Activated CD4-positive, alpha-beta memory T cell treated with anti-CD3 and anti-CD28 coated beads, Interleukin-2, amount 10 ng/mL, durations not matched to agents 7 days and 5 days (primary cell): ENCODE results near the gene FBN2. TPM values are rescaled to one million over a fixed set of nuclear protein-coding genes. Genes with fewer than 3 reads are reported as not detected.
"Not testable (repeated sequence)": the region's sequence is repeated elsewhere in the genome, so short reads cannot be mapped to it uniquely, and the experiment has no call there.

ENCODE experiments used
- CTCF ChIA-PET: fragments of 350-600 bp; sonication (Branson Sonifier 250); formaldehyde crosslinking; loops from one replicate; lab custom pipeline; 2021; ENCODE audit warnings: antibody characterized with exemption, inconsistent platforms; lab: Charles Lee
- POLR2A ChIA-PET: fragments of 350-600 bp; sonication (Branson Sonifier 250); formaldehyde crosslinking; loops from one replicate; lab custom pipeline; 2021; ENCODE audit warnings: antibody characterized with exemption; lab: Charles Lee
- DNase-seq: peaks from one replicate; pipeline ENCODE4 v3.0.0-alpha.2; 2020
- H3K27ac Mint-ChIP-seq: one replicate; pipeline ENCODE4 v1.8.0; 2021; ENCODE audit warnings: mild to moderate bottlenecking, mixed read lengths
- H3K27me3 Mint-ChIP-seq: one replicate; pipeline ENCODE4 v1.8.0; 2021; ENCODE audit warnings: mixed read lengths
- H3K36me3 Mint-ChIP-seq: one replicate; pipeline ENCODE4 v1.8.0; 2021; ENCODE audit warnings: low read depth, mixed read lengths
- H3K4me1 Mint-ChIP-seq: one replicate; pipeline ENCODE4 v1.8.0; 2021; ENCODE audit warnings: mixed read lengths
- H3K4me3 Mint-ChIP-seq: one replicate; pipeline ENCODE4 v1.8.0; 2021; ENCODE audit warnings: mild to moderate bottlenecking, mixed read lengths
- H3K9me3 Mint-ChIP-seq: one replicate; pipeline ENCODE4 v1.8.0; 2021; ENCODE audit warnings: mixed read lengths
- total RNA-seq, 2 experiments: library from RNA; stranded (reverse); gene quantifications; one replicate each; pipeline ENCODE4 v1.2.3, GENCODE V29; 2021

Gene FBN2
- total RNA-seq, 2 experiments from 2014 or later: not detected

DNA sequence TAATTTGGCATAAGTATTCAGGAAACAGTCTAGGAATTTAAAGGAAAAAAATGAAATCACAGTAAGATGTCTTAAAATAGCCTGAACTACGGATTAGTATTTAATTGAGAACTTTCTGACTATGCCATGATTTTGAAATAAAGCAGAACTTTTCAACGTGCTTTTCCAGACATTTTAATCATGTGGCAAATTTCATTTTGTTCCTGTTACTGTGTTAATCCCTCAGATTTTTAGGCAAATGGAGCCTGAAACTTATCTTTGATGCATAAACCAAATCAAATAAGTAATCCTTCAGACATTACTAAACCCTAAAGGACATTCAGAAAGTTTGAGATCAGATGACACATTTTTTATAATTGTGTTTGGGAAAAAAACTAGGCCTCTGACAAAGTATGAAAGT, 75.7 kb downstream of the FBN2 start:
- H3K9me3 Mint-ChIP-seq: peaks cover 2% of the 10 kb centered on the region
- POLR2A ChIA-PET: no interaction called here
- no peak overlapping the region for H3K27ac Mint-ChIP-seq
- H3K36me3 Mint-ChIP-seq: no peaks in the 10 kb centered on the region
- H3K4me1 Mint-ChIP-seq: no peaks in the 10 kb centered on the region
- no peak overlapping the region for H3K4me3 Mint-ChIP-seq
- H3K27me3 Mint-ChIP-seq: no peaks in the 10 kb centered on the region
- CTCF ChIA-PET: no interaction called here
- DNase-seq: no peak

DNA sequence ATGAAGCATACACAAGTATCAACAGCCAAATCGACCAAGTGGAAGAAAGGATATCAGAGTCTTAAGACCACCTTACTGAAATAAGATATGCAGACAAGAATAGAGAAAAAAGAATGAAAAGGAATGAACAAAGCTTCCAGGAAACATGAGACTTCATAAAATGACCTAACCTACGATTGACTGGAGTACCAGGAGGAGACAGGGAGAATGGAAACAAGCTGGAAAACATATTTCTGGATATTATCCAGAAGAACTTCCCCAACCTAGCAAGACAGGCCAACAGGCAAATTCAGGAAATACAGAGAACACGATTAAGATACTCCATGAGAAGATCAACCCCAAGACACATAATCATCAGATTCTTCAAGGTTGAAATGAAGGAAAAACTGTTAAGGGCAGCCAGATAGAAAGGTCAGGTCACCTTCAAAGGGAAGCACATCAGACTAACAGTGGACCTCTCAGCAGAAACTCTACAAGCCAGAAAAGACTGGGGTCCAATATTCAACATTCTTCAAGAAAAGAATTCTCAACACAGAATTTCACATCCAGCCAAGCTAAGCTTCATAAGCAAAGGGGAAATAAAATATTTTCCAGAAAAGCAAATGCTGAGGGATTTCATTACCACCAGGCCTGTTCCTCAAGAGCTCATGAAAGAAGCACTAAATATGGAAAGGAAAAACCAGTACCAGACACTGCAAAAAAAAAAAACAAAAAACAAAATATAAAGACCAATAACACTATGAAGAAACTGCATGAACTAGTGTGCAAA, 80.7 kb downstream of the FBN2 start:
- CTCF ChIA-PET, H3K4me1 Mint-ChIP-seq, DNase-seq: not testable (repeated sequence)

GRCh38 chr5:128455841-128456361, 82.1 kb downstream of the FBN2 start:
- DNase-seq: no peak
- Mint-ChIP-seq H3K4me1 (no peaks in the 10 kb centered on the region), H3K27me3 (no peaks in the 10 kb centered on the region), H3K9me3 (peaks cover 9% of the 10 kb centered on the region), H3K36me3 (no peaks in the 10 kb centered on the region), H3K27ac (no peak overlapping the region), H3K4me3 (no peak overlapping the region)
- ChIA-PET CTCF (no interaction called here), POLR2A (no interaction called here)

More for the DNA sequence above, 80.7 kb downstream of the FBN2 start:
- H3K27me3 Mint-ChIP-seq, H3K9me3 Mint-ChIP-seq, H3K4me3 Mint-ChIP-seq, H3K27ac Mint-ChIP-seq, H3K36me3 Mint-ChIP-seq, POLR2A ChIA-PET: not testable (repeated sequence)

- ChIA-PET CTCF (no interaction called here), POLR2A (no interaction called here)
- peaks cover 7% of the 10 kb centered on the region for H3K9me3 Mint-ChIP-seq
- H3K4me3 Mint-ChIP-seq: no peak overlapping the region
- H3K27ac Mint-ChIP-seq: no peak overlapping the region
- no peak for DNase-seq
- no peaks in the 10 kb centered on the region for H3K36me3 Mint-ChIP-seq
- no peaks in the 10 kb centered on the region for H3K4me1 Mint-ChIP-seq
- H3K27me3 Mint-ChIP-seq: no peaks in the 10 kb centered on the region
Observed at GRCh38 chr5:128453121-128453520, 84.9 kb downstream of the FBN2 start.

GRCh38 chr5:128447224-128447623, 90.8 kb downstream of the FBN2 start:
- DNase-seq, CTCF ChIA-PET, H3K27me3 Mint-ChIP-seq, H3K4me1 Mint-ChIP-seq, H3K36me3 Mint-ChIP-seq, H3K27ac Mint-ChIP-seq, POLR2A ChIA-PET, H3K4me3 Mint-ChIP-seq: not testable (repeated sequence)
- peaks cover 11% of the 10 kb centered on the region for H3K9me3 Mint-ChIP-seq

GRCh38 chr5:128441941-128442350, 96.1 kb downstream of the FBN2 start:
- no peak overlapping the region for H3K4me3 Mint-ChIP-seq
- no peak overlapping the region for H3K27ac Mint-ChIP-seq
- DNase-seq: no peak
- H3K4me1 Mint-ChIP-seq: no peaks in the 10 kb centered on the region
- CTCF ChIA-PET: no interaction called here
- POLR2A ChIA-PET: no interaction called here
- peaks cover 2% of the 10 kb centered on the region for H3K9me3 Mint-ChIP-seq
- H3K27me3 Mint-ChIP-seq: no peaks in the 10 kb centered on the region
- H3K36me3 Mint-ChIP-seq: no peaks in the 10 kb centered on the region

DNA sequence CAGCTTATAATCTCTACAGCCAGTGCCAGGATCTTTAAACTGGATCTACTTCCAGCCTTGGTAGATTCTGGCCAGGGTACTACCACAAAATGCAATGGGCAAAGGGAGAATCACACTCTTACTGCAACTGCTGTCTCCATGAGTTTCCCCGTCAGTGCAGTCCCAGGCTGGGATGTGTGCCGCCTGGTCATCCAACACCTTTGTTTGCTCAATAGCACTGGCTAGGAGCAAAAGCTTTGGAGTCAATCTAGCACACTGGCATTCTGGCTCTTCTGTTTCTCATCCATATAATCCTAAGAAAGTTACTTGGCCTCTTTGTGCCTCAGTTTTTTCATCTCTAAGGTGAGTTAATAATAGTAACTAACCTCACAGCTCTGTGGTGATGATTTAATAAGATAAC, 96.9 kb downstream of the FBN2 start:
- no peaks in the 10 kb centered on the region for H3K36me3 Mint-ChIP-seq
- H3K27me3 Mint-ChIP-seq: no peaks in the 10 kb centered on the region
- H3K4me1 Mint-ChIP-seq: no peaks in the 10 kb centered on the region
- H3K27ac Mint-ChIP-seq: no peak overlapping the region
- CTCF ChIA-PET: no interaction called here
- DNase-seq: no peak
- POLR2A ChIA-PET: no interaction called here
- no peak overlapping the region for H3K4me3 Mint-ChIP-seq
- no peaks in the 10 kb centered on the region for H3K9me3 Mint-ChIP-seq

GRCh38 chr5:128436749-128437188, 101.3 kb downstream of the FBN2 start:
- no peaks in the 10 kb centered on the region for H3K27me3 Mint-ChIP-seq
- H3K4me3 Mint-ChIP-seq: no peak overlapping the region
- ChIA-PET CTCF (no interaction called here), POLR2A (no interaction called here)
- H3K27ac Mint-ChIP-seq: no peak overlapping the region
- no peak for DNase-seq
- no peaks in the 10 kb centered on the region for H3K4me1 Mint-ChIP-seq
- H3K36me3 Mint-ChIP-seq: no peaks in the 10 kb centered on the region
- H3K9me3 Mint-ChIP-seq: no peaks in the 10 kb centered on the region

- ChIA-PET CTCF (no interaction called here), POLR2A (no interaction called here)
- no peak overlapping the region for H3K27ac Mint-ChIP-seq
- no peaks in the 10 kb centered on the region for H3K4me1 Mint-ChIP-seq
- no peaks in the 10 kb centered on the region for H3K9me3 Mint-ChIP-seq
- no peaks in the 10 kb centered on the region for H3K36me3 Mint-ChIP-seq
- DNase-seq: no peak
- no peaks in the 10 kb centered on the region for H3K27me3 Mint-ChIP-seq
- H3K4me3 Mint-ChIP-seq: no peak overlapping the region
Observed at GRCh38 chr5:128435861-128436260, 102.2 kb downstream of the FBN2 start.

DNA sequence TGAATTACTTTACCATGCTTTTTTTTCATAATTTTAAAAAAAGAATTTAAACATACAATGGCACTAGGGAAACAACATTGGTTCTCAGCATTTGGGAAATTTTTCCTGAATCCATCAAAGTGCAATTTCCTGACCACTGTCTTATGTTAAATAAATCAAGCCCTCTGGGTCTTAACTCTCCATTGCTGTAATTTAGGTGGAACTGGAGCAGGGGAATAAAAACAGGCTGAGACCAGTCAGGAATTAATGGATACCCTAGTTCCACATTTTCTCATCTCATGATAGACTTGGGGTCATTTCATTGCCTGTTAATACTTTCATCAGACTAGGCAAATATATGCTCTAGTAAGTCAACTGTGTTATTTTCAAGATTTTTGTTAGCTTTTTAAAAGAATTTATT, 103.1 kb downstream of the FBN2 start:
- CTCF ChIA-PET: no interaction called here
- H3K27me3 Mint-ChIP-seq: no peaks in the 10 kb centered on the region
- POLR2A ChIA-PET: no interaction called here
- H3K4me3 Mint-ChIP-seq: no peak overlapping the region
- H3K9me3 Mint-ChIP-seq: no peaks in the 10 kb centered on the region
- DNase-seq: no peak
- no peaks in the 10 kb centered on the region for H3K36me3 Mint-ChIP-seq
- no peaks in the 10 kb centered on the region for H3K4me1 Mint-ChIP-seq
- no peak overlapping the region for H3K27ac Mint-ChIP-seq

GRCh38 chr5:128432913-128433440, 105.1 kb downstream of the FBN2 start:
- POLR2A ChIA-PET: no interaction called here
- no peak for DNase-seq
- Mint-ChIP-seq H3K27me3 (no peaks in the 10 kb centered on the region), H3K9me3 (no peaks in the 10 kb centered on the region), H3K36me3 (no peaks in the 10 kb centered on the region), H3K4me3 (no peak overlapping the region), H3K27ac (no peak overlapping the region), H3K4me1 (no peaks in the 10 kb centered on the region)
- CTCF ChIA-PET: no interaction called here

DNA sequence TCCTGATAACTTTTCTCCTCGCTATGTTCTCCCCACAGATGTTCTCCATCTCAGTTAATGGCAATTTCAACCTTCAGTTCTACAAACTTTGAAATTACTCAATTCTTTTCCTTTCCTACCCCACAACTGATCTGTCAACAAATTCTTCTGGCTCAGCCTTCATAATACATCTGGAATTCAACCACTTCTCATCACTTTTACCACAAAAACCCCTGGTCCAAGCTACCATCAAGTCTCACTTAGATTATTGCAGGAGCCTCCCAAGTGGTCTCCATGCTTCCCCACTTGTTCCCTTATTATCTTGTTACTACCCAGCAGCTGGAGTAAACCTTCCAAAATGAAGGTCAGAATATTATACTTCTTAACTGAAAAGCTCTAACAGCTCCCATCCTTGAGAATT, 110.1 kb downstream of the FBN2 start:
- Mint-ChIP-seq H3K36me3 (no peaks in the 10 kb centered on the region), H3K4me1 (no peaks in the 10 kb centered on the region), H3K9me3 (no peaks in the 10 kb centered on the region), H3K27ac (no peak overlapping the region), H3K4me3 (no peak overlapping the region), H3K27me3 (no peaks in the 10 kb centered on the region)
- CTCF ChIA-PET: no interaction called here
- POLR2A ChIA-PET: no interaction called here
- DNase-seq: no peak

- no peak overlapping the region for H3K4me3 Mint-ChIP-seq
- H3K27ac Mint-ChIP-seq: no peak overlapping the region
- no peaks in the 10 kb centered on the region for H3K36me3 Mint-ChIP-seq
- POLR2A ChIA-PET: no interaction called here
- H3K4me1 Mint-ChIP-seq: no peaks in the 10 kb centered on the region
- no peaks in the 10 kb centered on the region for H3K9me3 Mint-ChIP-seq
- no peaks in the 10 kb centered on the region for H3K27me3 Mint-ChIP-seq
- CTCF ChIA-PET: no interaction called here
- DNase-seq: no peak
Observed at GRCh38 chr5:128426090-128426534, 111.9 kb downstream of the FBN2 start.

- H3K27me3 Mint-ChIP-seq: no peaks in the 10 kb centered on the region
- no peaks in the 10 kb centered on the region for H3K36me3 Mint-ChIP-seq
- no peaks in the 10 kb centered on the region for H3K9me3 Mint-ChIP-seq
- no peak overlapping the region for H3K27ac Mint-ChIP-seq
- ChIA-PET CTCF (no interaction called here), POLR2A (no interaction called here)
- H3K4me1 Mint-ChIP-seq: no peaks in the 10 kb centered on the region
- no peak overlapping the region for H3K4me3 Mint-ChIP-seq
- DNase-seq: no peak
Observed at GRCh38 chr5:128424646-128425045, 113.4 kb downstream of the FBN2 start.
